Measurements from ENCODE around the gene AGK.
A peak's percentile ranks its signal among the peaks of the same experiment; 100 is the strongest.

The AGK gene

GRCh38 chr7:141649137-141649864, 98.1 kb downstream of the AGK start:
- ATAC-seq, result no peak

- ATAC-seq, result no peak
Measured at GRCh38 chr7:141649865-141650634, 98.8 kb downstream of the AGK start.

GRCh38 chr7:141651417-141651816, 100.2 kb downstream of the AGK start:
- ATAC-seq, result no peak

- no peak for ATAC-seq
Measured at GRCh38 chr7:141652691-141653090, 101.5 kb downstream of the AGK start.

- ATAC-seq, result peak; percentile 82 to 93
Measured at GRCh38 chr7:141654551-141654950, 103.3 kb downstream of the AGK start.

GRCh38 chr7:141659501-141659900, 108.3 kb downstream of the AGK start:
- ATAC-seq, result no peak

GRCh38 chr7:141660259-141660658, 109.0 kb downstream of the AGK start:
- peak in 1 of 2 donors; percentile 22 for ATAC-seq

GRCh38 chr7:141663081-141663849, 112.1 kb downstream of the AGK start:
- ATAC-seq, result peak; percentile 43 to 50

- ATAC-seq, result no peak
Measured at GRCh38 chr7:141664450-141664849, 113.2 kb downstream of the AGK start.

- no peak for ATAC-seq
Measured at GRCh38 chr7:141665208-141666035, 114.2 kb downstream of the AGK start.

- peak in 1 of 2 donors; percentile 34 for ATAC-seq
Measured at GRCh38 chr7:141666071-141666470, 114.9 kb downstream of the AGK start.

GRCh38 chr7:141668853-141669252, 117.6 kb downstream of the AGK start:
- no peak for ATAC-seq

- ATAC-seq, result no peak
Measured at GRCh38 chr7:141671705-141672496, 120.7 kb downstream of the AGK start.

- no peak for ATAC-seq
Measured at GRCh38 chr7:141673346-141673745, 122.1 kb downstream of the AGK start.

- ATAC-seq, result no peak
Measured at GRCh38 chr7:141674171-141674671, 123.0 kb downstream of the AGK start.

- no peak for ATAC-seq
Measured at GRCh38 chr7:141674702-141675101, 123.5 kb downstream of the AGK start.

- peak; percentile 78 to 79 for ATAC-seq
Measured at GRCh38 chr7:141675436-141676215, 124.4 kb downstream of the AGK start.

GRCh38 chr7:141676618-141677017, 125.4 kb downstream of the AGK start:
- no peak for ATAC-seq

- ATAC-seq, result peak; percentile 76 to 81
Measured at GRCh38 chr7:141679014-141679413, 127.8 kb downstream of the AGK start.

- no peak for ATAC-seq
Measured at GRCh38 chr7:141685285-141686023, 134.2 kb downstream of the AGK start.

Data from activated CD4-positive, CD25-positive, alpha-beta regulatory T cell treated with anti-CD3 and anti-CD28 coated beads, Interleukin-2, amount 50 U/mL, for 24 hours (primary cell).